GM12864 (cell line): ENCODE results near the gene ASAH2B.
"Not testable (repeated sequence)": the region's sequence is repeated elsewhere in the genome, so short reads cannot be mapped to it uniquely, and the experiment has no call there.

Source experiments
- DNase-seq: peaks from one replicate; pipeline ENCODE4 v3.0.0-alpha.2; 2011; ENCODE audit warnings: low read depth
- H3K4me3 ChIP-seq: 2 replicates; pipeline ENCODE4 v1.5.1; 2011; ENCODE audit warnings: mild to moderate bottlenecking, low read depth, low read length, control low read depth
- TF ChIP-seq, protein P1 (sequence below): IDR thresholded peaks from 2 replicates; pipeline ENCODE4 v1.5.1; 2011; ENCODE audit warnings: low read depth, mild to moderate bottlenecking, moderate library complexity, low read length, control low read depth, inconsistent platforms; ENCODE audit errors: missing control alignments

ASAH2B gene

GRCh38 chr10:50739618-50740292 is at the start of gene ASAH2B:
Gene ASAH2B, plus strand, starts transcription at chr10:50739936. Its CDS starts 5,195 bp downstream, at chr10:50745131.
- TF ChIP-seq, protein P1, sequence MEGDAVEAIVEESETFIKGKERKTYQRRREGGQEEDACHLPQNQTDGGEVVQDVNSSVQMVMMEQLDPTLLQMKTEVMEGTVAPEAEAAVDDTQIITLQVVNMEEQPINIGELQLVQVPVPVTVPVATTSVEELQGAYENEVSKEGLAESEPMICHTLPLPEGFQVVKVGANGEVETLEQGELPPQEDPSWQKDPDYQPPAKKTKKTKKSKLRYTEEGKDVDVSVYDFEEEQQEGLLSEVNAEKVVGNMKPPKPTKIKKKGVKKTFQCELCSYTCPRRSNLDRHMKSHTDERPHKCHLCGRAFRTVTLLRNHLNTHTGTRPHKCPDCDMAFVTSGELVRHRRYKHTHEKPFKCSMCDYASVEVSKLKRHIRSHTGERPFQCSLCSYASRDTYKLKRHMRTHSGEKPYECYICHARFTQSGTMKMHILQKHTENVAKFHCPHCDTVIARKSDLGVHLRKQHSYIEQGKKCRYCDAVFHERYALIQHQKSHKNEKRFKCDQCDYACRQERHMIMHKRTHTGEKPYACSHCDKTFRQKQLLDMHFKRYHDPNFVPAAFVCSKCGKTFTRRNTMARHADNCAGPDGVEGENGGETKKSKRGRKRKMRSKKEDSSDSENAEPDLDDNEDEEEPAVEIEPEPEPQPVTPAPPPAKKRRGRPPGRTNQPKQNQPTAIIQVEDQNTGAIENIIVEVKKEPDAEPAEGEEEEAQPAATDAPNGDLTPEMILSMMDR: no peak
- H3K4me3 ChIP-seq: peak within 1 kb of the TSS; percentile 66
- DNase-seq: no peak

- DNase-seq, H3K4me3 ChIP-seq: not testable (repeated sequence)
Measured at GRCh38 chr10:50697819-50698218, 41.9 kb upstream of the ASAH2B start.

GRCh38 chr10:50701947-50702346 is 37.8 kb upstream of the ASAH2B start:
- H3K4me3 ChIP-seq, DNase-seq: not testable (repeated sequence)

- not testable (repeated sequence) for DNase-seq, H3K4me3 ChIP-seq
Measured at GRCh38 chr10:50702997-50703396, 36.7 kb upstream of the ASAH2B start.

DNA sequence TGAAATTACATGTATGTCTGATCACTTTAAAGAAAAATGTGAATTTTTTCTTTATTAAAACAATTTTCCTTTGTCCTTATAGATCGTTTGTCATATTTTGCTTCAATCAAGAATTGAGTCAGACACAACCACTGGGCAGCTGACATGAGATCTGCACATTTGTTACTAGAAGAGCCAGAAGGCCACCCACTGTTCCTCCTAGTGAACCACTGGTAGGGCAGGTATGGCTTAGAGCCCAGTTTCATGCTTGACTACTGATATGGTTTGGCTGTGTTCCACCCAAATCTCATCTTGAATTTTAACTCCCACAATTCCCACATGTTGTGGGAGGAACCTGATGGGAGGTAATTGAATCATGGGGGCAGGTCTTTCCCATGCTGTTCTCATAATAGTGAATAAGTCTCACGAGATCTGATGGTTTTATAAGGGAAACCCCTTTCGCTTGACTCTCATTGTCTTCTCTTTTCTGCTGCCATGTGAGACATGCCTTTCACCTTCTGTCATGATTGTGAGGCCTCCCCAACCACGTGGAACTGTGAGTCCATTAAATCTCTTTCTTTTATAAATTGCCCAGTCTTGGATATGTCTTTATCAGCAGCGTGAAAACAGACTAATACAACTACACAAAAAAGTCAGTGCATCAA is 35.2 kb upstream of the ASAH2B start:
- H3K4me3 ChIP-seq, DNase-seq: not testable (repeated sequence)

GRCh38 chr10:50706006-50706405 is 33.7 kb upstream of the ASAH2B start:
- not testable (repeated sequence) for DNase-seq, H3K4me3 ChIP-seq

- not testable (repeated sequence) for H3K4me3 ChIP-seq, DNase-seq
Measured at GRCh38 chr10:50710241-50710640, 29.5 kb upstream of the ASAH2B start.

DNA sequence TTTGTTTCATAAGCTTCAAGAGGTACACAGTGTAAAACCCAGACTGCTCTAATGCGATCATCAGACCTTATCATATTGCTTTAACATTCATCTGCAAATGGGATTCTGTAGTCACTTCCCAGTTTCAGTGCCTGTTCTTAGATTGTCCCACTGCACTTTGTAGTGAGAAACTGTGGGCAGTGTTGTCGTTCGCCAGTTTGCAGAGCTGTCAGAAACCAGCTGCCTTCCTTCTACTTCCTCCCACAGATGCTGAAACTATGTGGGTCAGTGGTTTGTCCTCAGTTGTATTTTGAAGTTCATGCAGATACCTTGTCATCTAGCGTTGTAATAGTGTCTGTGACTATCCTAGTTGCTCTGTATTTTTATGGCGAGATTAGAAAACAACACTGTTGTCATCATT is 15.9 kb upstream of the ASAH2B start:
- not testable (repeated sequence) for DNase-seq

GRCh38 chr10:50728112-50728511 is 11.6 kb upstream of the ASAH2B start:
- not testable (repeated sequence) for DNase-seq, H3K4me3 ChIP-seq

More for the DNA sequence above, 15.9 kb upstream of the ASAH2B start:
- H3K4me3 ChIP-seq: not testable (repeated sequence)

- H3K4me3 ChIP-seq: peak overlapping the region; percentile 66
Measured at GRCh38 chr10:50738987-50739617, 634 bp upstream of the ASAH2B start.

GRCh38 chr10:50740293-50740648 is 535 bp downstream of the ASAH2B start:
- DNase-seq: no peak
- H3K4me3 ChIP-seq: peak overlapping the region; percentile 66
- TF ChIP-seq, protein P1: no peak

More at GRCh38 chr10:50738987-50739617, 634 bp upstream of the ASAH2B start:
- DNase-seq: not testable (repeated sequence)

DNA sequence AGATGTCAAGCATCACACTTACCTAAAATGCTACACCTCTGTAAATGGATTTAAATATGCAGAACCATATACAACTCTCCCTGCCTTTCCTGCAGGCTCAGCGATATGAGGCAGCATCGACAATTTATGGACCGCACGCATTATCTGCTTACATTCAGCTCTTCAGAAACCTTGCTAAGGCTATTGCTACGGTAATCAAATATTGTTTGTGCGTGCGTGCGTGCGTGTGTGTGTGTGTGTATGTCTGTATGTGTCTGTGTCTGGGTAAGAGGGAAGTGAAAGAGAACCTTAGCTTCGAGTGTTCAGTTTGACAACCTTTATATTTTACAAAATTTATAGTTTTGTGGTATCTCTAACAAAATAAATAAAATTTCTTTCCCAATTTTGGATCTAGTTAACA is 3.1 kb downstream of the ASAH2B start:
- DNase-seq, H3K4me3 ChIP-seq: not testable (repeated sequence)

DNA sequence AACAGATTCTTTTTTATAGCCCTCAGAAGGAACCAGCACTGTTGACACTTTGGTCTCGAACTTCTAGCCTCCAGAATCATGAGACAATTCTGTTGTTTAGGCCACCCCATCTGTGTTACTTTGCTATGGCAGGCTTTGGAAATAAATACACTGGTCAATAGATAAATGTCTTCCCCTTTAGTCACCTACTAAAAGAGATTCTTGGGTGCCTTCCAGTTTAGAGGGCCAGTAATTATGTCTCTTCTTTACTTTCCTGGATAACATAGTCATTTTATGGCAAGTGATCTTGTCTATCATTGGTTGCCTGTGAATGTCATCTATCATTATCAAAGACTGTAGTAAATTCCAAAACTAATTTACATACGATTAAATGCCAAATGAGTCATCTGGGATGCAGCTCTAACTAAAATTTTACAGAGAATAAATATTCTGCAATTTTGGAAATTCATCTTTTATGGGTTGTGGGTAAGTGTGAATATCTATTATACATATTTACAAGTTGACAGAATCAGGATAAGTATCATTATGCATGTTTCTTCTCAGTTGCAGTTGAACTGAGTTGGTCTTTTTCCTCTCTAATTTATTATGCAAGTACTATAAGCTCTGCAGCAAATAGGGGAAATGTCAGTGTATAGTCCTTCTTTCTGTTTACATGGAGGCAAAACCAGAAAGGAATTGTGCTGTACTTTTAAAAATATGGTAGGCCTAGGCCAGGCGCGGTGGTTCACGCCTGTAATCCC is 27.2 kb downstream of the ASAH2B start:
- not testable (repeated sequence) for H3K4me3 ChIP-seq, DNase-seq

DNA sequence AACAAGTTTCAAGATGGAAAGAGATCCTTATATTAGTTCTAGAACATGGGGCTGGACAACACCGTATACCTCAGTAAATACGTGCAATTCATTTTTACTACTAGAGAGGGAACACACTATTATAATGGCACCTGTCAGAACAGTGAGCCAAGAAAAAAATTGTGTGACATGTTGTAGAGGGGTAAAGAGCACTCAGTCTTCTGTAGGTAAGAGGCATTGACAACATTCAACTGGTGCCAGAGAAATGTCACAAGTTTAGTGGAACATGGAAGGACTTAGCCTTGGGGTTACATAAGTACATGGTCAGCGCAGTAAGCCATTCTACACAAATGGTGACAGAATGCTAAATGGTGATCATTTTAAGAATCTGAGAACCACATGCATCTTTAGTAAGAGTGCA is 32.3 kb downstream of the ASAH2B start:
- H3K4me3 ChIP-seq, DNase-seq: not testable (repeated sequence)

- not testable (repeated sequence) for DNase-seq, H3K4me3 ChIP-seq
Measured at GRCh38 chr10:50774868-50775267, 35.1 kb downstream of the ASAH2B start.

DNA sequence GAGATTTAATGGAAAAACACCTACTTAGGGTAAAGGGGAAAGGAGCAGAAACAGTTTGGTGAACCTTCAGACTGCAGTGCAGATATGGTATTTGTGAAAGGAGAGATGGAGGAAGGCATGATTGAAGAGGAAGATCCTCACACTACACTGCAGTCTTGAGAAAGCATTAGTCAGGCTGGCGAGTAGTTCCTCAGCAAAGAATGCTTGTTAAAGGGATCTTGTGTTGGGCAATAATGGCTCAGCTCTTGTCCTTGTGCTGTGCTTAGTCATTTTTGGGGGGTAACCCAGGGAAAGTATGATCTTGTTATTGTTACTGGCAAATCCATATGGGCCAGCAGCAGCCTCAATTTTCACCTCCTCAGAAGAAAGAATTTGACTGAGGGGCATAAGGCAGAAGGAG is 40.3 kb downstream of the ASAH2B start:
- H3K4me3 ChIP-seq, DNase-seq: not testable (repeated sequence)

- not testable (repeated sequence) for DNase-seq, H3K4me3 ChIP-seq
Measured at GRCh38 chr10:50782017-50782416, 42.3 kb downstream of the ASAH2B start.
